Fibroblast of lung (primary cell): ENCODE measurements around the gene HAUS3.
"Not testable (repeated sequence)": the region's sequence is repeated elsewhere in the genome, so short reads cannot be mapped to it uniquely, and the experiment has no call there.

Experiments
- EZH2 ChIP-seq: IDR thresholded peaks from 2 replicates; pipeline ENCODE4 v1.5.1; 2012; ENCODE audit warnings: low read length, control low read depth, mild to moderate bottlenecking; ENCODE audit errors: missing control alignments
- TF ChIP-seq, protein P1 (sequence below), 2 donors: IDR thresholded peaks in 1 of 2; conservative IDR thresholded peaks in 1 of 2; 1 replicate in 1 of 2; 2 replicates in 1 of 2; pipeline ENCODE4 v1.5.1; 2011 to 2012; ENCODE audit warnings: low read length in 2 of 2, control low read depth in 1 of 2, inconsistent platforms in 1 of 2, low read depth in 1 of 2, mild to moderate bottlenecking in 1 of 2

- TF ChIP-seq EZH2, result not testable (repeated sequence)
- TF ChIP-seq, protein P1, sequence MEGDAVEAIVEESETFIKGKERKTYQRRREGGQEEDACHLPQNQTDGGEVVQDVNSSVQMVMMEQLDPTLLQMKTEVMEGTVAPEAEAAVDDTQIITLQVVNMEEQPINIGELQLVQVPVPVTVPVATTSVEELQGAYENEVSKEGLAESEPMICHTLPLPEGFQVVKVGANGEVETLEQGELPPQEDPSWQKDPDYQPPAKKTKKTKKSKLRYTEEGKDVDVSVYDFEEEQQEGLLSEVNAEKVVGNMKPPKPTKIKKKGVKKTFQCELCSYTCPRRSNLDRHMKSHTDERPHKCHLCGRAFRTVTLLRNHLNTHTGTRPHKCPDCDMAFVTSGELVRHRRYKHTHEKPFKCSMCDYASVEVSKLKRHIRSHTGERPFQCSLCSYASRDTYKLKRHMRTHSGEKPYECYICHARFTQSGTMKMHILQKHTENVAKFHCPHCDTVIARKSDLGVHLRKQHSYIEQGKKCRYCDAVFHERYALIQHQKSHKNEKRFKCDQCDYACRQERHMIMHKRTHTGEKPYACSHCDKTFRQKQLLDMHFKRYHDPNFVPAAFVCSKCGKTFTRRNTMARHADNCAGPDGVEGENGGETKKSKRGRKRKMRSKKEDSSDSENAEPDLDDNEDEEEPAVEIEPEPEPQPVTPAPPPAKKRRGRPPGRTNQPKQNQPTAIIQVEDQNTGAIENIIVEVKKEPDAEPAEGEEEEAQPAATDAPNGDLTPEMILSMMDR (conservative IDR thresholded peaks at IDR 0.05 in 1 of 2, IDR thresholded peaks at IDR 0.05 in 1 of 2; ENCODE audit: low read depth in 1 of 2, low read length in 2 of 2), result not testable (repeated sequence)
These were observed 33.1 kb upstream of the HAUS3 start for GRCh38 chr4:2275044-2275397.
